ENCODE results near the gene SHH.

SHH gene

DNA sequence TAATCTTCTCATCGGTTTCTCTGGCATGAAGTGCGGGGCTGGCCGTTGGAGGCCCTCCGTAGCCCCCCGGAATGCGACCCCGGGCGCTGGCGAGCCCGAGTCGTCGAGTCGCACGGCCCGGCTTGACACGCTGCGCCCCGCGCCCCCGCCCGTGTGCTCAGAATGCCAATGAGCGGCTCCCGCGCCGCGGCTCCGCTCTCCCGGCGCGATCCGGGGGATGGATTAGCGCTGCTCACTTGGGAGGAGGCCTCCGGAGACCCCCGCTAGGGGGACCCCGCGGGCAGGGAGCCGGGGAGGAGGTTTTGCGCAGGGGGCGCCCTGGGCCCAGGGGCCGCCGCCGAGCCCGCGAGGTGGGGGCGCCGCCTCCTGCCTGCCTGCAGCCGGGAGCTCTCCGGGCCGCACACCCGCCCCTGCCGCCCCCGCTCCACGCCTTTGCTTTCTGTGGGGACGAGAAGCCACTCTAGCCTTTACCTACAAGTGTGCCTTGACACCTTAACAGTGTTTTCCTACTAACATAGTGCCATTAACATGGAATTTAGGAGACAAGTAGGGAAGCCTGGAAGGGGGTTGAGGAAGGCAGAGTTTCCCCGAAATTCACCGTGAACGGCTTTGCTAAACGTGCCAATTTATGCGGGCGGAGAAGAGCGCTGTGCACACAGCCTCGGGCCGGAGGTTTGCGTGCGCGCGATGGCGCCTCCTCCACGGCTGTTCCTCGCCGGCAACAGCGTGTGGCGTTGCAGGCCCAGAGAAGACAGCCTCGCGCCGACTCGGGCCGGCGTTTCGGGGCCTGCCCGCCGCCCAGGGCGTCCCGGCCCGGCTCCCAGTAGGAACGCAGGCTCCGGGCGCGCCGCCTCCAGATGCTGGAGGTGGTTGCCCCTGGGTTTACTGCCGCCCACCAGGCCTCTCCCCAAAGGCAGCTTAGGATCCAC is 7.1 kb downstream of the SHH start:
- DNase-seq: peak; percentile 64

DNA sequence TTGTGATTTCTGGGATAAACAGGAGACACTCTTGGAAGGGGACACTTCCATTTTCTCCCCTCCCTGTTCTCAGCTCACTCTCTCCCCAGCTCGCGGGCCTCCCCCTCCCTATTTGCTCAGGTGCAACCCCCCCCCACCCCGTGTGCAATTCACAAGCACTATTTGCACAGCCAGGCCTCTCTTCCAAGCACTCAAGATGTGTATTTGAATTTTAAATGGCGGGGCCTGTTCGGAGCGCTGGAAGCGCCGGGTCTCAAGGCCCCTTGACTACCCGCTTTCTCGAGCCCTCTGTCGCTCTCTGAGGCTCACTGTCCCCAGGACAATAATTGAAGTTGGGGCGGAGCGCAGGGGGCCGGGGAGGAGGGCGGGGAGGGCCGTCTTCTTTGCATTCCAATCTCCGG is 7.8 kb downstream of the SHH start:
- no peak for DNase-seq

DNA sequence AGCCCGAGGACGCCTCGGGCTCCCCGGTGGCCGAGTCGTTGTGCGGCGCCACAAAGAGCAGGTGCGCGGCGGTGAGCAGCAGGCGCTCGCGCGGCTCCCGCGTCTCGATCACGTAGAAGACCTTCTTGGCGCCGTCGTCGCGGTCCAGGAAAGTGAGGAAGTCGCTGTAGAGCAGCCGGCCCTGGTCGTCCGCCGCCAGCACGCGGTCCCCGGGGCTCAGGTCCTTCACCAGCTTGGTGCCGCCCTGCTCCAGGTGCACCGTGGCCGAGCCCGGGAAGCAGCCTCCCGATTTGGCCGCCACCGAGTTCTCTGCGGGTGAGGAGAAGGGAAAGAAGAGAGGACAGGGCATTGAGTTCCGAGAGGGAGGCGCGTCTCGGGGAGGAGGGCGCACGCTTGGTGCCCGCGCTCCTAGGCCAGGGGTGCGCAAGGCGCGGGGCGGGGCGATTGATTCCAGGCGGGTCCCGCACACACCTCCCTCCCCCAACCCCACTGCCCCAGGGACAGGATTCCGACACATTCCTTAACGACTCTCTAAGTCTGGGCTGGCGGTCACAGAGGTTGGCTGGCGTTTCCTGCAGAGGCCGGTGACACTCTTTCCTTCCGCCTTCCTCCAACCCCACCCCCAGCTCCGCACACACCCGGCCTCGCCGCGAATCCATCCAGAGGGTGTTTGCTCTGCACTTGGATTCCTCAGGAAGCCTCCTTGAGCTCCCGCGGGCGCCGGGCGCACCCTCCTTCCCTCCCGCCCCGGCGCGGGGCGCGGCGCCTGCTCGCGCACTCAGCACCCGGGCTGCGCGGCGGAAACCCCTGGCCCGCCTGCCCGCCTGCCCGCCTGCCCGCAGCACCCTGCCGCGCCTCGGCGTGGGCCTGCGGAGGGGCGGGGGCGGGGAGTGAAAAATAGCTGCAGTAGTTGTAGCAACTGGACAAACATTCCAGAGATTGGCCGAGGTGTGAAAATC is 8.6 kb downstream of the SHH start:
- peak; percentile 21 for DNase-seq

DNA sequence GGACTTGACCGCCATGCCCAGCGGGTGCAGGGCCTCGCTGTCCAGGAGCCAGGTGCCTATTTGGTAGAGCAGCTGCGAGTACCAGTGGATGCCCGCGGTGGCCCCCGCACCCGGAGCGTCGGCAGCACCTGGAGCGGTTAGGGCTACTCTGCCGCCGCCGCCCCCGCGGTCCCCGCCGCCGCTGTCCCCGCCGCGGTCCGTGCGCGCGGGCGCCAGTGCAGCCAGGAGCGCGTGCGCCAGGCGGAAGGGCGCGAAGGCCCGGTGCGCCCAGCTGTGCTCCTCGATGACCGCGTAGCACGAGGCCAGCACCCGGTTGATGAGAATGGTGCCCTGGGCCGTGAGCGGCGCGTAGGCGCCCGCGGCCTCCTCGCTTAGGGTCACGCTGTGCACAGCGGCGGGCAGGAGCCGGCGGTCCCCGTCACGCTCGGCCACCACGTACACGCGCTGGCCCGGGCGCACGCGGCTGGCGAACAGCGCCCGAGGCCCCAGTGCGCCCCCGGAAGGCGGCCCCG is 9.3 kb downstream of the SHH start:
- DNase-seq: no peak

DNA sequence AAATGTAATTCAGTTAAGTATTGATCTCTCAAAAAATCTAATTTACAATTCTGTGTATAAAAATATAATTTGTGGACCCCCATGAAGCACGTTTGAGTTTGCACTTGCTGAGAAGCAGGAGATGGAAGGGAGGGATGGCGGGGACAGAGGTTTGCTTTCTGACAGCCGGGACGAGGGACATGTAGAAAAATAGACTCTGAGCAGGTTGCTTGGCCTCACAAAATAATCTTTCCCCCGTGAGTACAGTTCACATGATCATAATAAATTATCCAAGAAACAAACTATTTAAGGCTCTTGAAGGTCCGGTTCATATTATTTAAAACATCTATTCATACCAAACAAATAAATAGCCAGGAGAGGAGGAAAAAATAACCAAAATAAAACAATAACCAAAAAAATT is 10.0 kb downstream of the SHH start:
- DNase-seq: no peak

DNA sequence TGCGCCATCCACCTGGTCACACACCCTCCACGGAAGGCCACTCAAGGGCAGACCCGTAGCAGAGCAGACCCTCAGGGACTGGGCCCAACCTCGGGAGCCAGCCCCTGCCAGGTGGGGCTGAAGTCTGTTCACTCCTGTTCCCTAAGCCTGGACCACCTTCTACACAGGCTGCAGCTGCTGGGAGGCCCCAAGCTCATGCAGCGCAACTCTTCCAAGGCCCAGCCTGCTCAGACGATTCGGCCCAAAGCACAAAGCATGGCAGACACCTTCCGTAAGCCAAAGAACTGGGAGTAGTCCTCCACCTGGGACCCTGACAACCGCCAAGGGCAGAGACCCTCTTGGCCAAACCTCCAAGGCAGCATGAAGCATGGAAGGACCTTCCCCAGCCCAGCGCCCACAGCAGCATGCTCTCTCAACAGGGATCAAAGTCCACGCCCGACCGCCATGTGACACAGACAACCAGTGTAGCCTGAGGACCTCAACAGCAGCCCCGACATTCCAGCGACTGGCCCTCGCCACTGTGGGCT is 11.5 kb downstream of the SHH start:
- DNase-seq: no peak

DNA sequence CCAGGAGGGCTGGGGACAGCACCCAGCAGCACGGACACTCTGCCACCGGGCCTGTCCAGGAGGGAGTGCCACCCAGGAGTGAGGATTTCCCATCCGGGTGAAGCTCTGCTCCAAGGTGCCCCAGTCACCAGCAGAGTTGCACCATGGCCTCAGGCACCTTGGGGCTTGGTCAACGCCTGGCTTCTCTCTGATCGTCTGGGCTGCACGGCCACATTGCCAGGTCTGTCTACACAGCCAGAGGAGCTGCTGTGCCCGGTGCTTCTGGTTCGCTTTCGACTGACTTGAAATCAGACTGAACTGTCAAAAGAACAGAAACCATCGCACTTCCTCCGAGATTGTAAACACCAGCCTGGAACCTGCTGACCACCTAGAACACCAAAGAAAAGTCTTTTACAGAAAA is 12.0 kb downstream of the SHH start:
- no peak for DNase-seq

DNA sequence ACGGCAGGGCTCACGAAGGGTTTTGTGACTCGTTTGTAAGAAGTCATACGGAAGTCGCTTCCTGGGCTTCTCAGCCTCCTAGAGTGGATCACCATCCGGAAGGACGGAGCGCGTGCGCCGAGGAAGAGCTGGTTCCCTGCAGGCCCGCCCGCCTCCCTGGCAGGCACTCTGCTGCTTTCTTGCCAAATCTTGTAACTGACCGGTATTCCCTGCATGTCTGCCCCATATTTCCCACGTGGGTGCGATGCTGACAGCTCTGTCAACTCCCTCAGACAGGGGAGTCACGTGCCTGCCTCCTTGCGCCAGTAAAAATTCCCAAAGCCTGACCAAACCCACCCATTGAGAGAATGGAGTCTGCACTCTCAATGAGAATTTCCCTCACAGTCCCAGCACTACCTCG is 12.7 kb downstream of the SHH start:
- DNase-seq: peak; percentile 27

DNA sequence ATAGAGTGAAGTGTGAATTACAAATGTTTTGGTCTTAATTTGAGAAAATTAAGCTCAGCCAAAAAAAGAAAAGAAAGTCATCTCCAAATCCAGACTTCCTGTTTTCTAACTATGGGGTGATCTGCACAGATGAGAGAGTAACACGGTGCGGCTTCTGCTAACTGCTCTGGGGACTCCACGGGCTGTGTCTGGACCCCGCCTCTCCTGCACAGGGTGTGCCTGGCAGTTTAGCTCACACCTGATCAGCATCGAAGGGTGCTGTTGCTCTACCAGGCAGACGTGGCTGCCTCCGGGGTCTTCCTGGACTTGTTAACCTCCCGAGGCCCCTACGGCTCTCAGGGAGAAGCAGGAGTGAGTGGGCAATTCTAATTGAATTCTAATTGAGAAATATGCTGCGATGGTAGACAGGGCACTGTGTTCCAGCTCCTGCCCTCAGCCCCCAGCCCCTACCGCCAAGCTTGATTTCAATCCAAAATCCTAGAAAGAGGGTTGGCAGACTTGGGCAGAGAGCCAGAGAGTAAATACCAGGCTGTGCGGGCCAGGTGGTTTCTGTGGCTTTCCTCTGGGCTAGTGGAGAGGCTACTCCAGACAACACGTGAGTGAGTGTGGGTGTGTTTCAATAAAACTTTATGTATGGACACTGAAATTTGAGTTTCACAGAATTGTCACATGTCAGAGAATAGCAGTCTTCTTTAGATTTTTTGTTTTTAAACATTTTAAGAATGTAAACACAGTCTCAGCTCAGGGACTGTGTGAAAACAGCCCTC is 13.4 kb downstream of the SHH start:
- DNase-seq: no peak

DNA sequence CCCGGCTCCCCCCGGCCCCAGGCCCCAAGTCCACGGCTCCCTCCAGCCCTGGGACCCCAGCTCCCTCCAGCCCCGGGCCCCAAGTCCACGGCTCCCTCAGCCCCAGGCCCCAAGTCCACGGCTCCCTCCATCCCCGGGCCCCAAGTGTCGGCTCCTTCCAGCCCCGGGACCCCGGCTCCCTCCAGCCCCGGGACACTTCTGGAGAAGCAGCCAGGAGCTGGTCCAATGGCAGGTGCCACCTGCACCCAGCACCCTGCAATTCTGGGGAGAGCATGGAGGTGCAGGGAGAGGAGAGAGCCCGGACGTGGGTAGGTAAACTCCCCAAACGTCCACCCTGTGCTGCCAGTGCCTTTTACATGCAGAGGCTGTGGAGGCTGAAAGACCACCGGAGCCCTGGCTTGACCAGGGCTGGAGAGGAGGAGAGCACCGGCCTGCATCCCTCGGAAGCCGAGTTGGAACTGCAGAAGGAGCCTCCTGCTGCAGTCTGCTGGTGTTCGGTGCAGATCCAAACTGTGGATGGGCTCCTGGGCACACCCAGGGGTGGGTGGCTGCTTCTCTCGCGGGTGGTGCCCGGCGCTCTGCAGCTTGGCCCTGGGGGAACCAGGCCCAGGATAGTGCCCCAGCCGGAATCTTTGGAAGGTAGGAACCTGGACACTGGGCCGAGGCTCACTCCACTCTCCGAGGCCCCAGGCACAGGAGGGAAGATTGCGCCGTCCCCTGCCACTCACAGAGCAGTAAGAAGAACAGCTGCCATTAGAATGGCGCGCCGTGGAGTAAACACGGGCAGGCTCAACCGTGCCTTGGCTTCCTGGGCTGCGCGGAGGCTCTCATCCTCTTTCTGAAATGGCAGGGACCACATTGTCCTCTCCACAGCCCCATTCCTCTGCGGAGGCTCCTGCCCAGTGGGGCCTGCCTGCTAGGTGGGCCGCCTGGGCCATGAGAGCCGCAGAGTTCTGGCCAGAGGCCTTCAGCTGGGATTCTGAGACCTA is 14.7 kb downstream of the SHH start:
- DNase-seq: no peak

DNA sequence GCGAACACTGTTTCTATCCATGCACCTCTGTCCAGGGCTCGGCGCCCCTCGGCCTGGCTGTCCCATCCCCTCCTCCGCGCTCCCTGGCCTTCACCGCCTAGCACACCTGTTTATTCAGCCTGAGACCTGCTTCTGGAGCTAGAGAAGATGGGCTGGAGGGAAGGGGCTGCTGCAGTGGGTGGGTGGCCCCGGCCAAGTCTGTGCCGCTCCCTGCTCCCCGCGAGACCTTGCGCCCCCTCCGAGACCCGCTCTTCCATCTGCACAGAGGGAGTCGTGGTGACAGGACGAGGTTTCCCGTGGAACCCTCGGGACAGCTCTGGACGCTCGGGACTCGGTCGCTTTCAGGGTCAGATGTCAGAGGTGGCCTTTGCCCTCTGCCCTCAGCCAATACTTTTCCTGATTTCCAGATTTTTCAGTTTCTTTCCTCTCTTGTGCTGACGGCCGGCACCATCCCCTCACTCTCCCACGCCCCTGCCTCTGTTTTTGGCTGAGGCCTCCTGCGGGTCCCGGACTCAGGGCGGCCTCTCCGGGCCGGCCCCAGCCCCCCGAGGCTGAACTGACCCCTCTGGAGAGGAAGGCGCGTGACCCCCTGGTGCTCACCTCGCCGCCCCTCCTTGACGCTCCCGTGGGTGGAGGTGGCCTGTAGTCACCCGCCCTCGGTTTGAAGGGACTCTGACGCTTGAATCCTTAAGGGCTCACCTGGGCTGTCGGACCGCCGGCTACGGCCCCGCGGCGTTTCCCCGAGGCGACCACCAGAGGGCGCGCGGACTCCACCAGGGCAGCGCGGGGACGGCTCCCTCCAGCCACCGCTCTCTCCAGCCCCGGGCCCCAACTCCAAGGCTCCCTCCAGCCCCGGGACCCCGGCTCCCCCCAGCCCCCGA is 15.6 kb downstream of the SHH start:
- no peak for DNase-seq

DNA sequence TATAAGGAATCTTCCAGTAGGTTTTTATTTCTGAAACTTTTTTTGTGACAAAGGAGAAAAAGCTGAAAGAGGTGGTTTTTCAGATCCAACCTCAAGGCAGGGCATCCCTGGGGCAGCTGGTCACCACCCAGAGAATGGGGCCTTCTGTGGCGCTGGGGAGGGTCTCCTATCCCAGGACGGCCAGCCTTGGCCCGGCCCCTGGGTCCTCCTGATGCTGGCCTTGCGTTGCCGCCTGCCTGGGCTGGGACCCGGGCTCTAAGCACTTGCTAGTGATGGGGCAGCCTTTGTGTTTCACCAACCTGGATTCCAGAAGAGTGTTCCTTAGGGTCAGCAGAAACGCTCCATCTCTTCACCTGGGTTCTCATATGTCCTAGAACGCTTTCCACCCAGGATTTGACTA is 16.3 kb downstream of the SHH start:
- DNase-seq: no peak

DNA sequence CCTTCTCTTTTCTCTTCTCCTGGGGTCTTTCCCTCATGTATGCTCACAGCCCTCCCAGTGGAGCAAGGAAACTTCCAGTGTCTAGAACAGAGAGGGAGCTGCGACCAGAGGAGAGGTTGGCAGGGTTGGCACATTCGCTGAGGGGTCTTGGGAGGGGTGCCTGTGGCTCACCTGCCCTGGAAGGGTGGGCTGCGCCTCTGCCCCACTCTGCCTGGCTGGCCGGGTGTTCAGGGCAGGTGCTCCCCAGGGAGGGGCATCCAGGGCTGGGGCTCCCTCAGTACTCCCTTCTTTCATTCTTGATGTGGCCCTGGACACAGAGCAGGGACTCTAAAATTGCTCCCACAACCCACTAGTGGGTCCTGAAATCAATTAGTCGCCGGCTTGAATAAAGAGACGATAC is 16.9 kb downstream of the SHH start:
- no peak for DNase-seq

DNA sequence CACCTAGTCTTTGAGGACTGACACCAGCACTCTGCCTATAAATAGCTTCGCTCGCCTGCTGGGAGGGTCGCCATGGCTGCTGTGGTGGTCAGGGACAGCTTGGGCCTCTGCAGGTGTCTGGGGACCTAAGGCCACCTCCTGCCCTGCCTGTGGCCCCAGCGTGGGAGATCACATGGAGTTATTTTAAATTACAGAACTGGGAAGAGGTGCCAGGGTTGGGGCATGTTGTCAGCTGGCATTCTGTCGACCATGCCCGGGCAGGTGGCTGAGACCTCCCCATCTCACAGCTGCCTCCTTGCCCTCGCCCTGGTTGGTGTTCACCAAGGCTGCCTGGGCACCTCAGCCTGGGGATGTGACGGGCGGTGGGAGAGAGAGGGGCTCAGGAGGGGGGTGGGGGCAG is 18.1 kb downstream of the SHH start:
- no peak for DNase-seq

DNA sequence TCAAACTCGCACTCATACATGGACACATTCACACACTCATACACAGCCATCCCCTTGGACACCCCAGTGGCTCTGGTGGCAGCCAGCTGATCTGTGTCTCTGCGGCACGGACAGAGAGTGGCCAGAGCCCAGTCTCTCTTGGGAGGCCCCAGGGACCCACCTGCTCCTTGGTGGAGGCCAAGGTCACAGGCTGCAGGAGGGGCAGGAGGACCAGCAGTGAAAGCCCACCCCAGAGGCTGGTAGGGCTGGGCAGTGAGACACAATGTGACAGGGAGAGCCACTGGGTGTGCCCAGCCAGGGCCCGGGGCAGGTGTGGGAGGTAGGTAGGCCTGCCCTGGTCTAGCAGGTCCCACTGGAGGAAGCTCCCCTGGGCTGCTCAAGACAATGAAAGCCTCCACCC is 18.5 kb downstream of the SHH start:
- no peak for DNase-seq

DNA sequence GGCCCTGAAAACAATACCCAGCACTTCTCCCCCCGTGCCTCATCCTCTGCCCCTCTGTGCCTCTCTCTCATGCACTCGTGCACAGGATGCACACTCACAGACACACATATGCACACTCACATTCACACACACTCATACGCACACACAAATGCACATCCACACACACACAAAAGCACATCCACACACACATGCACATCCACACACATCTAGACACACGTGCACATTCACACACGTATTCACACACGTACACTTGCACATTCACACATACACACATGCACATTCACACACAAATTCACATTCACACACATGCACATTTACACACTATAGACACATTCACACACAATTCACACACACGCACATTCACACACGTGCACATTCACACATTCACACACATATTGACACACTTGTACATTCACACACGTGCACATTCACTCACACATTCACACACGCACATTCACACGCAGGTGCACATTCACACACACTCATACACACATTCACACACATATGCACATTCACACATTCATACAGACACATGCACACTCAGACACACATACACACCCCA is 19.2 kb downstream of the SHH start:
- DNase-seq: no peak

DNA sequence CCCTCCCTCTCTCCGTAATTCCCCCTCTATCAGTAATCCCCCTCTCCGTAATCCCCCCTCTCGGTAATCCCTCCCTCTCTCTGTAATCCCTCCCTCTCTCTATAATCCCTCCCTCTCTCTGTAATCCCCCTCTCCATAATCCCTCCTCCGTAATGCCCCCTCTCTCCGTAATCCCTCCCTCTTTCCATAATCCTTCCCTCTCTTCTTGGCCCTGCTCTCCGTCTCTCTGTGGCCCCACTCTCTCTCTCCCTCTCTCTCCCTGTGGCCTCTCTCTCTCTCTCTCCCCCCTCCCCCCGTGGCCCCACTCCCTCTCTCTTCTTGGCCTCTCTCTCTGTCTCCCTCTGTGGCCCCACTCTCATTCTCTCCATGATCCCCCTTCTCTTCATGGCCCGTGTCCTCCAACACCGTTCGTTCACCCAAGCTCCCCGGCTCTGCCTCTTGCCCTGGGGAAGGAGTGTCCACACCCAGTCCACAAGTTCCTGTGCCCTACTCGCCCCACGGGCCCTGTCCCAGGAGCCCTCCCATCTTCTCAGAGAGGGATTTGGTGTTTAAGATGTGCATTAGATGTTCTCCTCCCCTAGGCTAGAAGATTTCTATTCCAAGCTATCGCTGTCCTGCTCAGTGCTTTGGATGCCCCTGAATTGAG is 19.8 kb downstream of the SHH start:
- no peak for DNase-seq

DNA sequence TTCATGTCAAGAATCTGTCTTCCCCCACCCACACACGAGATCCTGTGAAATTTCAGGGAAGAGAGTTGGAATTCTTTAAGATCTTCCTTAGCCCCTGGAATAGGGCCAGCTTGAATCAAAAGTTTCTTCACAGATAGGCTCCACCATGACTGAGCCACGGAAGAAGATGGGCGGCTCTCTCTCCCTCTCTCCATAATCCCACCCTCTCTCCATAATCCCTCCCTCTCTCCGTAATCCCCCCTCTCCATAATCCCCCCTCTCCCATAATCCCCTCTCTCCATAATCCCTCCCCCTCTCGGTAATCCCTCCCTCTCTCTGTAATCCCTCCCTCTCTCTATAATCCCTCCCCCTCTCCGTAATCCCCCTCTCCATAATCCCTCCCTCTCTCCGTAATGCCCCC is 20.4 kb downstream of the SHH start:
- DNase-seq: no peak

DNA sequence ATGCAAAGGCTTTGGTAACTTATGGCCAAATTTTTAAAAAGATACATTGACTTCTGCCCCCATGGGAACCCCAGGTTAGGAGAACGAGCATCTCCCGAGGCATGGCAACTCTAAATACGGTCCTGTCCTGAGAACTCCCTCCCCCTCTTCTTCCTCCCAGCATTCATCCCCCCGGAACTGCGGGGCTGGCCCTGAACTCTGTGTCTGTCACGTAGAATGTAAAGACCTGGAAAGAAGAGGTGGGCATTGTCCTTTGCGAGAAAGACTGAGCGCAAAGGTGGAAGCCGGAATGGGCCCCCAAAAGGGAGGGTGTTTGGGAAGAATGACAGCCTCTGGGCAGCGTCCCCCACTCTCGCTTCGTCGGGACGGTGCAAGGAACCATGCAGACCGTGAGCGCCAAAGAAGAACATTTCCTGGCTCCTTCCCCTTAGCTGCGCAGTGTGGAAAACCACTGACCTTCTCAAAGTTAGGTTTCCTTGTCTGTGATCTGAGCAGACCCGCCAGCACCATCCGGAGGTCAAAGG is 21.0 kb downstream of the SHH start:
- DNase-seq: no peak
